Measurements from ENCODE around the gene HES5. TPM values are rescaled to one million over a fixed set of nuclear protein-coding genes. Genes with fewer than 3 reads are reported as not detected.
"Not testable (repeated sequence)": the region's sequence is repeated elsewhere in the genome, so short reads cannot be mapped to it uniquely, and the experiment has no call there.

The HES5 gene
- total RNA-seq (2021; fragmentation: NEBNext Ultra II Directional; extraction: Animal tissue kit (Norgen Biotek cat#: 25700)) = under 1 TPM in 5 of 6 experiments, not detected in 1; 0.28 to 0.57 (median 0.36) TPM
- long read RNA-seq = 0 reads

GRCh38 chr1:2529784-2530512 is at the start of gene HES5:
HES5 (minus strand) TSS chr1:2530263; CDS start chr1:2530164, 99 bp downstream.
- peak within 1 kb of the TSS; percentile 36; the same call in 1 of the 2 replicates for H3K27ac Mint-ChIP-seq
- no peak for DNase-seq
- peaks cover 44% of the 10 kb centered on the region for H3K4me1 Mint-ChIP-seq (ENCODE audit: low read depth)
- peaks cover 8% of the 10 kb centered on the region for H3K27me3 Mint-ChIP-seq (ENCODE audit: insufficient read depth)
- no peak for TF ChIP-seq CTCF (IDR thresholded peaks at IDR 0.05)
- no peaks in the 10 kb centered on the region for H3K36me3 Mint-ChIP-seq (ENCODE audit: low read depth)
- H3K9me3 Mint-ChIP-seq = no peaks in the 10 kb centered on the region
- H3K4me3 Mint-ChIP-seq = peak within 1 kb of the TSS; percentile 13; the same call in 1 of the 2 replicates

- Mint-ChIP-seq H3K4me3 (no peak overlapping the region), H3K4me1 (ENCODE audit: low read depth) (peaks cover 14% of the 10 kb centered on the region), H3K9me3 (peaks cover 6% of the 10 kb centered on the region), H3K27ac (no peak overlapping the region), H3K36me3 (ENCODE audit: low read depth) (peaks cover 5% of the 10 kb centered on the region; the same call in 1 of the 2 replicates), H3K27me3 (ENCODE audit: insufficient read depth) (peaks cover 10% of the 10 kb centered on the region)
- no peak for TF ChIP-seq CTCF (IDR thresholded peaks at IDR 0.05)
- no peak for DNase-seq
These were observed 48.7 kb upstream of the HES5 start for GRCh38 chr1:2578758-2579118.

GRCh38 chr1:2577565-2578075 is 47.6 kb upstream of the HES5 start:
- peaks cover 18% of the 10 kb centered on the region; the same call in 1 of the 2 replicates for H3K4me1 Mint-ChIP-seq (ENCODE audit: low read depth)
- peaks cover 17% of the 10 kb centered on the region for H3K9me3 Mint-ChIP-seq
- DNase-seq, H3K4me3 Mint-ChIP-seq, H3K27ac Mint-ChIP-seq: not testable (repeated sequence)
- H3K27me3 Mint-ChIP-seq (ENCODE audit: insufficient read depth) = peaks cover 18% of the 10 kb centered on the region
- H3K36me3 Mint-ChIP-seq (ENCODE audit: low read depth) = peaks cover 15% of the 10 kb centered on the region

- Mint-ChIP-seq H3K9me3 (peaks cover 19% of the 10 kb centered on the region), H3K36me3 (ENCODE audit: low read depth) (peaks cover 15% of the 10 kb centered on the region), H3K27ac (no peak overlapping the region), H3K4me3 (no peak overlapping the region), H3K27me3 (ENCODE audit: insufficient read depth) (peaks cover 10% of the 10 kb centered on the region), H3K4me1 (ENCODE audit: low read depth) (peaks cover 13% of the 10 kb centered on the region; the same call in 1 of the 2 replicates)
- no peak for DNase-seq
- no peak for TF ChIP-seq CTCF (IDR thresholded peaks at IDR 0.05)
These were observed 46.0 kb upstream of the HES5 start for GRCh38 chr1:2575801-2576663.

GRCh38 chr1:2574350-2574749 is 44.3 kb upstream of the HES5 start:
- no peak for TF ChIP-seq CTCF (IDR thresholded peaks at IDR 0.05)
- Mint-ChIP-seq H3K4me3 (no peak overlapping the region; the same call in 1 of the 2 replicates), H3K27me3 (ENCODE audit: insufficient read depth) (peaks cover 10% of the 10 kb centered on the region), H3K4me1 (ENCODE audit: low read depth) (peaks cover 13% of the 10 kb centered on the region; the same call in 1 of the 2 replicates), H3K27ac (peak overlapping the region; percentile 3; the same call in 1 of the 2 replicates), H3K9me3 (peaks cover 19% of the 10 kb centered on the region), H3K36me3 (ENCODE audit: low read depth) (peaks cover 15% of the 10 kb centered on the region)
- DNase-seq = peak; percentile 16
